GM12892 (cell line): ENCODE data around the gene ABCA8.

Experiments
- POLR2A ChIP-seq: IDR thresholded peaks from 2 replicates; pipeline ENCODE4 v1.6.1; 2011; ENCODE audit warnings: low read depth, low read length, control low read depth
- TAF1 ChIP-seq: IDR thresholded peaks from 2 replicates; pipeline ENCODE4 v1.6.1; 2011; ENCODE audit warnings: low read depth, mild to moderate bottlenecking, control low read depth, low read length, borderline replicate concordance

- TF ChIP-seq POLR2A (no peak), TAF1 (no peak)
These were observed 100.7 kb downstream of the ABCA8 start for GRCh38 chr17:68854452-68854851.
